Activated T-helper 17 cell treated with anti-CD3 and anti-CD28 coated beads, Interleukin-2, amount 50 U/mL, for 72 hours (primary cell): ENCODE results near the gene FOSL2. TPM values are rescaled to one million over a fixed set of nuclear protein-coding genes. Genes with fewer than 3 reads are reported as not detected.

Experiments
- ATAC-seq: fragments of 150-1000 bp; cut with Tn5 transposase; replicated peaks from 2 replicates; pipeline ENCODE4 v1.10.0; 2021; ENCODE audit warnings: mild to moderate bottlenecking, moderate library complexity
- H3K27ac Mint-ChIP-seq: one replicate; pipeline ENCODE4 v1.8.0; 2022; ENCODE audit warnings: mixed read lengths
- H3K27me3 Mint-ChIP-seq: one replicate; pipeline ENCODE4 v1.8.0; 2022; ENCODE audit warnings: mixed read lengths
- H3K36me3 Mint-ChIP-seq: one replicate; pipeline ENCODE4 v1.8.0; 2022; ENCODE audit warnings: low read depth, mild to moderate bottlenecking, mixed read lengths
- H3K4me1 Mint-ChIP-seq: one replicate; pipeline ENCODE4 v1.8.0; 2022; ENCODE audit warnings: mixed read lengths
- H3K4me3 Mint-ChIP-seq: one replicate; pipeline ENCODE4 v1.8.0; 2022; ENCODE audit warnings: mild to moderate bottlenecking, mixed read lengths
- H3K9me3 Mint-ChIP-seq: one replicate; pipeline ENCODE4 v1.8.0; 2022; ENCODE audit warnings: mixed read lengths
- total RNA-seq, 2 donors: library from RNA; stranded (reverse); gene quantifications; one replicate each; pipeline ENCODE4 v1.2.3, GENCODE V29; 2022

Gene FOSL2
- total RNA-seq, 2 donors from 2014 or later, result 90.9 to 214 TPM

DNA sequence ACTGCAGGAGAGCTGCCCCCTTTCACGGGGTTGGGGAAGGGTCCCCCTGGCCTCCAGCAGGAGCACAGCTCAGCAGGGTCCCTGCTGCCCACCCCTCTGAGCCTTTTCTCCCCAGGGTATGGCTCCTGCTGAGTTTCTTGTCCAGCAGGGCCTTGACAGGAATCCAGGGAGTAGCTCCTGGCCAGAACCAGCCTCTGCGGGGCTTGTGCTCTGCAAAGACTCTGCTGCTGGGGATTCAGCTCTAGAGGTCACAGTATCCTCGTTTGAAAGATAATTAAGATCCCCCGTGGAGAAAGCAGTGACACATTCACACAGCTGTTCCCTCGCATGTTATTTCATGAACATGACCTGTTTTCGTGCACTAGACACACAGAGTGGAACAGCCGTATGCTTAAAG, 21.2 kb downstream of the FOSL2 start:
- Mint-ChIP-seq H3K4me1 (peaks cover 15% of the 10 kb centered on the region), H3K27ac (peak overlapping the region; percentile 70), H3K9me3 (no peaks in the 10 kb centered on the region), H3K27me3 (no peaks in the 10 kb centered on the region), H3K36me3 (no peaks in the 10 kb centered on the region), H3K4me3 (peak overlapping the region; percentile 16)
- no peak for ATAC-seq

- peaks cover 8% of the 10 kb centered on the region for H3K4me1 Mint-ChIP-seq
- H3K36me3 Mint-ChIP-seq, result peaks cover 2% of the 10 kb centered on the region
- H3K27me3 Mint-ChIP-seq, result no peaks in the 10 kb centered on the region
- H3K9me3 Mint-ChIP-seq, result no peaks in the 10 kb centered on the region
- ATAC-seq, result no peak
- no peak overlapping the region for H3K4me3 Mint-ChIP-seq
- H3K27ac Mint-ChIP-seq, result peak overlapping the region; percentile 40
Observed at GRCh38 chr2:28414583-28414982, 21.9 kb downstream of the FOSL2 start.

DNA sequence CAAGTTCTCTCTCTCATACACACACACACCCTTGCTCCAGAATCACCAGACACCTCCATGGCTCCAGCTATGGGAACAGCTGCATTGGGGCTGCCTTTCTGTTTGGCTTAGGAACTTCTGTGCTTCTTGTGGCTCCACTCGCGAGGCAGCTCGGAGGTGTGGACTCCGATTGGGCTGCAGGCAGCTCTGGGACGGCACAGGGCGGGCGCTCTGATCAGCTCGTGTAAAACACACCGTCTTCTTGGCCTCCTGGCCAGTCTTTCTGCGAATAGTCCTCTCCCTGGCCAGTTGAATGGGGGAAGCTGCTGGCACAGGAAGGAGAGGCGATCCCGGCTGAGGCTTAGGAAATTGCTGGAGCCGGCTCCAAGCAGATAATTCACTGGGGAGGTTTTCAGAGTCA, 22.4 kb downstream of the FOSL2 start:
- Mint-ChIP-seq H3K27ac (peak overlapping the region; percentile 40), H3K27me3 (no peaks in the 10 kb centered on the region), H3K9me3 (no peaks in the 10 kb centered on the region), H3K4me1 (peaks cover 8% of the 10 kb centered on the region), H3K4me3 (no peak overlapping the region), H3K36me3 (peaks cover 6% of the 10 kb centered on the region)
- ATAC-seq, result no peak

DNA sequence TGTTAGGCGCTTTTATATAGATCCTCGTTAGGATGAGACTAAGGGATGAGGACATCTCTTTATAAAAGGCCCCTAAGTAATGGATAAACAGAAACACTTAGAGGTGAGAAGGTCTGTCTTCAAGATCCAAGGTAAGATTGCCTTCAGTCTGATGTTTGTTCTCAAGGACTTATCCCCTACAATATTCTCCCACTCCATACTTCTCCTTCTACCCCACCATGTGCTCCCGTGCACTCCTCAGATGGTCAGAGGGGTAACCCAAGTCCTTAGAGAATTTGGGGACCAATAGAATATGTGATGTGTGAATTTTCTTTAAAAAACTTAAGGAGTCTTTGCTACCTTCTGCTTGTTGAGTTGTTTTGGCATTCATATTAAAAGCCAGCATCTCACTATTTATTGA, 23.1 kb downstream of the FOSL2 start:
- Mint-ChIP-seq H3K27me3 (no peaks in the 10 kb centered on the region), H3K27ac (peak overlapping the region; percentile 40), H3K36me3 (peaks cover 7% of the 10 kb centered on the region), H3K4me3 (peak overlapping the region; percentile 16), H3K4me1 (peaks cover 4% of the 10 kb centered on the region), H3K9me3 (no peaks in the 10 kb centered on the region)
- ATAC-seq, result no peak

DNA sequence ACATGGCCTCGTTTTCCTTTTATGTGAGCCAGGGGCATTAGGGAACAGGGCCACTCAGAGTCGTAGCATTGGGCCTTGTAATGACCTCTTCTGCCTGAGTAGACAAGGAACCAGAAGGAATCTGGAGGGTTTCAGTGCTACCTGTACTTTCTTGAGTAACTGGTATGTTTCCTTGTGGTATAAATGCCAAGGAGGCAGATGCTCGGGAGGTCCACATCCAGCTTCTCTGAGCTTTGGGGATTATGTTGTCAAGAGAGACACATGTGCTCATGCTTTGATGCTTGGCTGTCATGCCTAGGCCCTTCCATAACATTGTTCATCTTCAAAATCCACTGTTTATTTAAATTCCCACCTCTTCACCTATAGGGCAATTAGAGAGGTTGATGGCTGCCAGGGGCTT, 26.3 kb downstream of the FOSL2 start:
- peaks cover 22% of the 10 kb centered on the region for H3K4me1 Mint-ChIP-seq
- H3K9me3 Mint-ChIP-seq, result no peaks in the 10 kb centered on the region
- no peak overlapping the region for H3K4me3 Mint-ChIP-seq
- peaks cover 7% of the 10 kb centered on the region for H3K36me3 Mint-ChIP-seq
- H3K27ac Mint-ChIP-seq, result no peak overlapping the region
- H3K27me3 Mint-ChIP-seq, result no peaks in the 10 kb centered on the region
- no peak for ATAC-seq

DNA sequence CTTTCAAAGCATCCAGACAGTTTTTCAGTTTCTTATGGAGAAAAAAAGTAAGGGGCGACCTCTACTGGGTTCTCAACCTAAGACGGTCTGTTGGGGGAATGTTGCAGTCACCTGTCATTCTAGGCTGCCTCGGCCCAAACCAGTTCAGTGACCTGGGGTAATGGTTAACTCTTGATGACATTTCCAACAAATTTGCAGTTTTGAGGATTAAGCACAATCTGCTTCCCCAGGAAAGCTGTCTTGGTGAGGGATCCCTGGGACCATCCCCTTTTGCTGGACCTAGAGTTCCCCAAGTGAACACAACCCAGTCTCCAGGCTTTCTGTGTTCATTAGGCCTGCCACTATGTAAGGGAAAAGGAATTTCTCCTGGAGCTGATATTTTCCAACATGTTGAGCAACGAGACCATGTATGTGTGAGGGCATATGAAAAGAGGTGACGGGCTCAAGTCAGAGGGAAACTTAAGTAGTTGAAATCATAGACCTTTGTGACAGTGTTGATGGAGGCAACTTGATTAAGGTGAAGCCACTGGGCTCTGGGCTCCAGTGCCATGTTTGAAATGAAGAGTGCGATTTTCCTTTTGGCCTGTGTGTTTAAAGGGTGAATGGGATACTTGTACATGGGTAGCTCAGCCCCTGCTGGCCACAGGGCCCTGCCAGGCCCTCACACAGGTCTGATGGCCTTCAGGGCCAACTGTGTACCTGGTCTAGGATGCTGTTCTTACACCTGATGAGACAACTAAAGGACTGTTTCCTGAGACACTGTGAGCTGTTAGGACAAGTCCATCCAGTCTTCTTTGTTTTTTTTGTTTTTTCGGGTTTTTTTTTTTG, 27.0 kb downstream of the FOSL2 start:
- Mint-ChIP-seq H3K9me3 (no peaks in the 10 kb centered on the region), H3K4me3 (no peak overlapping the region), H3K27ac (no peak overlapping the region), H3K27me3 (no peaks in the 10 kb centered on the region), H3K36me3 (peaks cover 7% of the 10 kb centered on the region), H3K4me1 (peaks cover 26% of the 10 kb centered on the region)
- ATAC-seq, result no peak

- no peak for ATAC-seq
- H3K27ac Mint-ChIP-seq, result no peak overlapping the region
- no peak overlapping the region for H3K4me3 Mint-ChIP-seq
- H3K4me1 Mint-ChIP-seq, result peaks cover 32% of the 10 kb centered on the region
- peaks cover 7% of the 10 kb centered on the region for H3K36me3 Mint-ChIP-seq
- H3K9me3 Mint-ChIP-seq, result no peaks in the 10 kb centered on the region
- H3K27me3 Mint-ChIP-seq, result no peaks in the 10 kb centered on the region
Observed at GRCh38 chr2:28420722-28421121, 28.1 kb downstream of the FOSL2 start.

DNA sequence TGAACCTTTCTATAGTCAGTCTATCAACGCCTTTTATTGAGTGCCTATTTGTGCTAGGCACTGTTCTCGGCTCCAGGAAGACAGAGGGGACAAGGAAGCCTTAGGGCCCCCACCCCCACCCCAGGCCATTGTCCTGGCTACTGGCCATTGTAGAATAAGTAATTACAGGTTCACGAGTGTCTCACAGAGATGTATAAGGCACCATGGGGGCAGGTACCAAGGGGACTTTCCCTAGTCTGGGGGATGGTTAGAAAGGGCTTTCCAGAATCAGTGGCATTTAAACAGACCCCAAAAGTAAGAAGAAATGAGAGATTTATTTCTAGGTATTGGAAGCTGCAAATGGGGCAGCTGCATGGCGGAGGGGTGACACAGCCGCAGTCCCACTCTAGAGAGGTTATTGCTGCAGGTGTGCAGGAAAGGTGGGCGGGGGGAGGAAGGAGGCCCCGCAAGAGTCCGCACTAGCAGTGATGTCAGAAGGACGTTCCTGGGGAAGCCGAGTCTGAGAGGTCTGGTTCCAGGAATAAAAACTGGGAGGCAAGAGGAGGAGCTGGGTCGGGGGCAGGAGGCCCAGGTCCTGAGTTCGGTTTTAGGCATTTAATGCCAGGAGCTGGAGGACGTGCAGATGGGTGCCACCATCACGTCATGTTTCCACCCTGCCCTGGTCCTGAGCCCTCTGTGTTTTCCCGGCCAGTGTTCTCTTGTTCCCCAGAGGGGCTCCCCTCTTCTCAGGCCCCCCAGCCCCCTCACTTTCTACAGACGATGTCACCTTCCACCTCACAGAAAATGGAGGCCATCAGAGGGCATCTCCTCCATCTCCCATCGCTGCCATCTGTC, 30.5 kb downstream of the FOSL2 start:
- ATAC-seq, result no peak

DNA sequence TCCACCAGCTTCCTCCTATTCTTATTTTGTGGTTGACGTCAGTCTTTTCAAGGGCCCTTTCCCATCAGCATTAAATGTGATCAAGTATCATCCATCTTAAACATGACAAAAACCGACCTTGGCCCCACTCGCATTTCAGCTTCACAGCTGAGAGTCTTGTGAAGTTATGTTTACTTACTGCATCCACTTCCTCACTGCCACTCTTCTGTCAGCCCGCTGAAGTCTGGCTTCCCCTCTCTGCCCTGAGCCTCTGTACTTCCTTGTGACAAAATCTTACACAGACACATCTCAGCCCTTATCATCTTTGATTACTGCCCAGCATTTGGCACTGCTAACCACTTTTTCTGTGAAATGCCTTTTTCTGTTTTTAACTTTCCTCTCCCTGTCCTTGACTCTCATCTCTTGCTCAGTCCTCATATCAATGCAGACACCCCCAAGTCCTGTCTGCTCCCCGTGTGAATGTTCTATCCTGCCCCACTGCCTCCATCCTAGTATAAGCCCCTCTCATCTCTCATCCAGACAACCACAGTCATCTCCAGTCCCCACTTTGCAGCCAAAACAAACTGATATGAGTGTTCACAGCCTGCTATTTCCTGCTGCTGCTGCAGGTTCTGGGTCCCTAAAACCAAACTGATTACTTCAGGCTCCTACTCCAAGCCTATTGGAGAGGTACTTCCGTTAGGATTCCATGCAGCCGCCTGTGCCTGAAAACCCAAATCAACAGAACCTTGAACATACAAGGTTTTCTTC, 31.4 kb downstream of the FOSL2 start:
- Mint-ChIP-seq H3K27ac (peak overlapping the region; percentile 81), H3K27me3 (no peaks in the 10 kb centered on the region), H3K9me3 (no peaks in the 10 kb centered on the region), H3K36me3 (peaks cover 7% of the 10 kb centered on the region), H3K4me3 (peak overlapping the region; percentile 68), H3K4me1 (peaks cover 38% of the 10 kb centered on the region)
- ATAC-seq, result peak; percentile 79

More for the DNA sequence above, 30.5 kb downstream of the FOSL2 start:
- H3K27me3 Mint-ChIP-seq, result no peaks in the 10 kb centered on the region
- H3K4me3 Mint-ChIP-seq, result peak overlapping the region; percentile 68
- H3K36me3 Mint-ChIP-seq, result peaks cover 7% of the 10 kb centered on the region
- H3K9me3 Mint-ChIP-seq, result no peaks in the 10 kb centered on the region
- H3K27ac Mint-ChIP-seq, result peak overlapping the region; percentile 81
- peaks cover 38% of the 10 kb centered on the region for H3K4me1 Mint-ChIP-seq

GRCh38 chr2:28424799-28425463, 32.3 kb downstream of the FOSL2 start:
- Mint-ChIP-seq H3K9me3 (no peaks in the 10 kb centered on the region), H3K4me3 (peak overlapping the region; percentile 68), H3K27ac (peak overlapping the region; percentile 81), H3K27me3 (no peaks in the 10 kb centered on the region), H3K36me3 (peaks cover 1% of the 10 kb centered on the region), H3K4me1 (peaks cover 42% of the 10 kb centered on the region)
- ATAC-seq, result peak; percentile 82

DNA sequence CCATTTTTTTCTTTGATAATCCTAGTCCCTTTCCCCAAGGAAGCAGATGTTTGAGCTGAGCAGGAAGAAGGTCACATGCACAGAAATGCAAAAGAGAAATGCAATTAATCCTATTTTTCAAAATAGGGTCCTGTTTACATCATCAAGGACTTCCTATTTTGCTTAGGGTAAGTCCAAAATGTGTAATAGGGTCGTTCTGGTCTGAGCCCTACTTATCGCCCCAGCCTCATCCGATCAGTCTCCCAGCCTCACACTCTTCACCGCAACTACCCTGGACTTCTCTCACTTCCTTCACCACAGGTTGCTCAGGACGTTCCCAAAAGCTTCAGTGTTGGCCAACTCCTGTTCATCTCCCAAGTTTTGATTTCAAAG, 32.8 kb downstream of the FOSL2 start:
- H3K27me3 Mint-ChIP-seq, result no peaks in the 10 kb centered on the region
- no peak for ATAC-seq
- H3K27ac Mint-ChIP-seq, result peak overlapping the region; percentile 81
- no peaks in the 10 kb centered on the region for H3K36me3 Mint-ChIP-seq
- no peaks in the 10 kb centered on the region for H3K9me3 Mint-ChIP-seq
- peak overlapping the region; percentile 68 for H3K4me3 Mint-ChIP-seq
- peaks cover 42% of the 10 kb centered on the region for H3K4me1 Mint-ChIP-seq

DNA sequence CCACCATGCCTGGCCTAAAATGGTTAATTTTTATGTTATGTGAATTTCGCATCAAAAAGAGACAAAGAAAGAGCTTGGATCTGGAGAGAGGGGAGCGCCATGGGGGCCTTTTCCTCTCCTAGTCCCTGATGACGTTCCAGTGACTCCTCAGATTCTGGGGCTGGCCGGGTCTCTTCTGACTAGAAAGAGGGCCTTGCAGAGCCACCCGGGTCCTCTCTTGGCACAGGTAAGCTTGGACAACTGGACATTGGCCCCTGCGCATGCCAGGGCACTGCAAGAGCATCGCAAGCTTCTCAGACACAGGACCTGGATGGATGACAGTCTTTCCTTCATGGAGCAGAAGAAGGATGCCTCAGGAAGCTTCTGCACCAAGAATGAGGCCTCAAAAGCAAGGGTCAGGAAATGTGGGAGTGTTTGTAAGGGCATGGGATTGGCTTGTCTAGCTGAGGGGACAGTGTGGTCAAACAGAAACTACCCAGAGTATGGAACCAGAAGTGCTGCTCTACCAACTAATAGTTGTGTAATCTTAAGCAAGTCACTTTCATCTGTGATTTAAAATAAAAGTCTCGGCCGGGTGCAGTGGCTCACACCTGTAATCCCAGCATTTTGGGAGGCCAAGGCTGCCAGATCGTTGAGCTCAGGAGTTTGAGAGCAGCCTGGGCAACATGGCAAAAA, 35.2 kb downstream of the FOSL2 start:
- Mint-ChIP-seq H3K9me3 (no peaks in the 10 kb centered on the region), H3K4me3 (no peak overlapping the region), H3K4me1 (peaks cover 38% of the 10 kb centered on the region), H3K27ac (no peak overlapping the region), H3K27me3 (no peaks in the 10 kb centered on the region), H3K36me3 (no peaks in the 10 kb centered on the region)
- no peak for ATAC-seq

- H3K36me3 Mint-ChIP-seq, result no peaks in the 10 kb centered on the region
- H3K4me3 Mint-ChIP-seq, result no peak overlapping the region
- ATAC-seq, result no peak
- H3K9me3 Mint-ChIP-seq, result no peaks in the 10 kb centered on the region
- H3K27ac Mint-ChIP-seq, result no peak overlapping the region
- peaks cover 35% of the 10 kb centered on the region for H3K4me1 Mint-ChIP-seq
- H3K27me3 Mint-ChIP-seq, result no peaks in the 10 kb centered on the region
Observed at GRCh38 chr2:28428486-28428885, 35.8 kb downstream of the FOSL2 start.
